ENCODE results near the gene TFF3.

TFF3 gene

GRCh38 chr21:42324896-42325295 lies 9.7 kb upstream of the TFF3 start:
- peaks cover 45 to 55% of the 10 kb centered on the region in 2 experiments for H3K4me1 ChIP-seq (ENCODE audit: control insufficient read depth in 1 of 2, insufficient read depth in 1 of 2, low read depth in 1 of 2, low read length in 1 of 2)
- TF ChIP-seq, protein P1, sequence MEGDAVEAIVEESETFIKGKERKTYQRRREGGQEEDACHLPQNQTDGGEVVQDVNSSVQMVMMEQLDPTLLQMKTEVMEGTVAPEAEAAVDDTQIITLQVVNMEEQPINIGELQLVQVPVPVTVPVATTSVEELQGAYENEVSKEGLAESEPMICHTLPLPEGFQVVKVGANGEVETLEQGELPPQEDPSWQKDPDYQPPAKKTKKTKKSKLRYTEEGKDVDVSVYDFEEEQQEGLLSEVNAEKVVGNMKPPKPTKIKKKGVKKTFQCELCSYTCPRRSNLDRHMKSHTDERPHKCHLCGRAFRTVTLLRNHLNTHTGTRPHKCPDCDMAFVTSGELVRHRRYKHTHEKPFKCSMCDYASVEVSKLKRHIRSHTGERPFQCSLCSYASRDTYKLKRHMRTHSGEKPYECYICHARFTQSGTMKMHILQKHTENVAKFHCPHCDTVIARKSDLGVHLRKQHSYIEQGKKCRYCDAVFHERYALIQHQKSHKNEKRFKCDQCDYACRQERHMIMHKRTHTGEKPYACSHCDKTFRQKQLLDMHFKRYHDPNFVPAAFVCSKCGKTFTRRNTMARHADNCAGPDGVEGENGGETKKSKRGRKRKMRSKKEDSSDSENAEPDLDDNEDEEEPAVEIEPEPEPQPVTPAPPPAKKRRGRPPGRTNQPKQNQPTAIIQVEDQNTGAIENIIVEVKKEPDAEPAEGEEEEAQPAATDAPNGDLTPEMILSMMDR (IDR thresholded peaks at IDR 0.05): no peak
- H3K36me3 ChIP-seq: no peaks in the 10 kb centered on the region
- H3K9me3 ChIP-seq: no peaks in the 10 kb centered on the region
- H3K27me3 ChIP-seq: no peaks in the 10 kb centered on the region
- H3K4me3 ChIP-seq (ENCODE audit: low read depth in 1 of 2, low read length in 1 of 2): no peak overlapping the region
- H3K27ac ChIP-seq: no peak overlapping the region

DNA sequence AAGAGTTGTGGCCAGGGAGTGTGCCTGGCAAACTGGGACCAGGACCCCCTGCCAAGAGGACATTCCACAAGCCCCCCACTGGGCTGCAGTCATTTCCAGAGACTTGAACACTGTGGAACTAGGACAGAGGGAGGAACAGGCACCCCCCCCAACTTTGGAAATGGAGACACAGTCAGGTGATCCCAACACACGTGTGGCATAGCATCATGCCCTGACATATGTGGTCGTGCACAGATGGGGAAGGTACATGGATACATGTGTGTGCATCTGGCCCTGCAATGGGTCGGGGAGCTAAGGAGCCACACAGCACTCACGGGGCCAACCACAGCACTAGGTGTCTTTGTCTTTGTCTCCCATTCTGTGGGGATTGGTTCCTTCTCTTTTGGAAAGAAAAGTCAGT lies 6.6 kb upstream of the TFF3 start:
- Histone ChIP-seq H3K4me1 (ENCODE audit: control insufficient read depth in 1 of 2, insufficient read depth in 1 of 2, low read depth in 1 of 2, low read length in 1 of 2) (peaks cover 52 to 57% of the 10 kb centered on the region in 2 experiments), H3K27ac (peak overlapping the region; percentile 88), H3K9me3 (no peaks in the 10 kb centered on the region), H3K36me3 (no peaks in the 10 kb centered on the region), H3K27me3 (no peaks in the 10 kb centered on the region), H3K4me3 (ENCODE audit: low read depth in 1 of 2, low read length in 1 of 2) (no peak overlapping the region)
- TF ChIP-seq, protein P1 (IDR thresholded peaks at IDR 0.05): no peak

DNA sequence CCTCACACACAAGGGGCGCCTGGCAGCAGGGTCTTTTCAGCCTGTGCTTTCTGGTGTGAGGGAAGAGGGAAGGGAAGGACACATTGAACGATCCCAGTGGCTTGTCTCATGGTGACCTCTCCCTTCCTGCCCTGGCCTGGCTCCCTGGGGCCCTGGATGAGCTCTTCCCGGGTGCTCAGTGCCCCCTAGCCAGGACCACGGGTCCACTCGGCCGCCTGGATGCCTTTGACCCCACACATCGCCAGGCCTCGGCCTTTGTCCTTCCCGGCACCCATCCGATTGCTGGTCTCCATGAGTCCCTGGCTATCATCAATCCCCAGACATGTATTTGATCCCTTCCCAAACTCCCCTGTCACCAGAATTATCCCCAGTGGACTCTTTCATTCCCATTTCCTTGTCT lies 6.0 kb upstream of the TFF3 start:
- H3K4me1 ChIP-seq (ENCODE audit: control insufficient read depth in 1 of 2, insufficient read depth in 1 of 2, low read depth in 1 of 2, low read length in 1 of 2): peaks cover 58 to 61% of the 10 kb centered on the region in 2 experiments
- H3K4me3 ChIP-seq (ENCODE audit: low read depth in 1 of 2, low read length in 1 of 2): no peak overlapping the region
- no peaks in the 10 kb centered on the region for H3K27me3 ChIP-seq
- no peaks in the 10 kb centered on the region for H3K36me3 ChIP-seq
- no peaks in the 10 kb centered on the region for H3K9me3 ChIP-seq
- TF ChIP-seq, protein P1 (IDR thresholded peaks at IDR 0.05): no peak
- peak overlapping the region; percentile 88 for H3K27ac ChIP-seq

DNA sequence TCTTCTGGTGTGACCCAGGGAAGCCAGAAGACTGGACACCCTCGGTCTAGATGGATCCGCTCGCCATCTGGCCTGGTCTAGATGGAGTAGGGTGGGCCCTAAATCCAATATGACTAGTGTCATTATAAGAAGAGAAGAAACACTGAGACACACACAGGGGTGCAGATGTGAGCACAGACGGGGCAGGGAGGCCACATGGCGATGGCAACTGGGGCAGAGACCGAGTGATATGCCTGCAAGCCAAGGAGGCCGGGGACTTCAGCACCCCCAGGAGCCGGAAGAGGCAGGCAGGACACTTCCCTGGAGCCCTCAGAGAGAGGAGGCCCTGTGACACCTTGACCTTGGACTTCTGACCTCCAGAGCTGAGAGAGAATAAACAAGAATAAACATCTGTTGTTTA lies 5.6 kb upstream of the TFF3 start:
- H3K27me3 ChIP-seq: no peaks in the 10 kb centered on the region
- H3K36me3 ChIP-seq: no peaks in the 10 kb centered on the region
- TF ChIP-seq, protein P1 (IDR thresholded peaks at IDR 0.05): no peak

GRCh38 chr21:42319851-42320572 lies 4.8 kb upstream of the TFF3 start:
- H3K4me1 ChIP-seq (ENCODE audit: control insufficient read depth in 1 of 2, insufficient read depth in 1 of 2, low read depth in 1 of 2, low read length in 1 of 2): peaks cover 65 to 67% of the 10 kb centered on the region in 2 experiments
- TF ChIP-seq, protein P1 (IDR thresholded peaks at IDR 0.05): no peak
- no peaks in the 10 kb centered on the region for H3K9me3 ChIP-seq
- no peaks in the 10 kb centered on the region for H3K36me3 ChIP-seq
- peak overlapping the region; percentile 88 for H3K27ac ChIP-seq
- no peaks in the 10 kb centered on the region for H3K27me3 ChIP-seq
- H3K4me3 ChIP-seq (ENCODE audit: low read depth in 1 of 2, low read length in 1 of 2): peak overlapping the region; percentile 40 to 49

More for the DNA sequence above, 5.6 kb upstream of the TFF3 start:
- Histone ChIP-seq H3K27ac (peak overlapping the region; percentile 88), H3K4me3 (ENCODE audit: low read depth in 1 of 2, low read length in 1 of 2) (no peak overlapping the region), H3K4me1 (ENCODE audit: control insufficient read depth in 1 of 2, insufficient read depth in 1 of 2, low read depth in 1 of 2, low read length in 1 of 2) (peaks cover 61 to 63% of the 10 kb centered on the region in 2 experiments), H3K9me3 (no peaks in the 10 kb centered on the region)
